NOMO-1 (cell line): ENCODE results near the gene CDK12.
A peak's percentile ranks its signal among the peaks of the same experiment; 100 is the strongest.
"Not testable (repeated sequence)": the region's sequence is repeated elsewhere in the genome, so short reads cannot be mapped to it uniquely, and the experiment has no call there.

Source experiments
- DNase-seq, 2 experiments: peaks; one replicate each; lab custom pipeline; 2025; ENCODE audit not compliant: unreplicated experiment in 2 of 2; lab: John Stamatoyannopoulos, UW

CDK12 gene

GRCh38 chr17:39487946-39488345 lies 26.7 kb downstream of the CDK12 start:
- no peak for DNase-seq

DNA sequence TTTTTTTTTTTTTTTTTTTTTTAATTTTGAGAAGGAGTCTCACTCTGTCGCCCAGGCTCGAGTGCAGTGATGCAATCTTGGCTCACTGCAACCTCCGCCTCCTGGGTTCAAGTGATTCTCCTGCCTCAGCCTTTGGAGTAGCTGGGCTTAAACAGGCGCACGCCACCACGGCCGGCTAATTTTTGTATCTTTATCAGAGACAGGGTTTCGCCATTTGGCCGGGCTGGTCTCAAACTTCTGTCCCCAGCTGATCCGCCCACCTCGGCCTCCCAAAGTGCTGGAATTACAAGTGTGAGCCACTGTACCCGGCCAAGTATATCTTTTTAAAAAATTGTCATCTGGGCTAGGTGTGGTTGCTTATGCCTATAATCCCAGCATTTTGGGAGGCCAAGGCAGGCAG lies 35.6 kb downstream of the CDK12 start:
- not testable (repeated sequence) for DNase-seq

DNA sequence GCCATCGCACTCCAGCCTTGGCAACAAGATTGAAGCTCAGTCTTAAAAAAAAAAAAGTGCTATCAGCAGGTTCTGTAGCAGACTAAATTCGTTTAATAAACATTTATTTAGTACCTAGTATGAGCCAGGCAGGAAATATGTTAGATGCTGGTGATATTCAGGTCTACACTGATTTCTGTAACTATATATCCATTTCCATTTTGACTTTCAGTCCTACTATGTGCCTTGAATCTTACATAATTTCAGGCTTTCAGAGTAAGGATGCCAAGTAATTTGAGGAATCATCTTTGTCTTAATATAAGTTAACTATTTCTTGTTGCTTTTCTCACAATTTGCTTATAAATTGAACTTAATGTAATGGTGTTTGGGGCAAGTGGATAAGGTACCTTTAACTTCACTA lies 46.2 kb downstream of the CDK12 start:
- no peak for DNase-seq

GRCh38 chr17:39508987-39509386 lies 47.7 kb downstream of the CDK12 start:
- no peak for DNase-seq

GRCh38 chr17:39513309-39513708 lies 52.0 kb downstream of the CDK12 start:
- DNase-seq, result no peak

DNA sequence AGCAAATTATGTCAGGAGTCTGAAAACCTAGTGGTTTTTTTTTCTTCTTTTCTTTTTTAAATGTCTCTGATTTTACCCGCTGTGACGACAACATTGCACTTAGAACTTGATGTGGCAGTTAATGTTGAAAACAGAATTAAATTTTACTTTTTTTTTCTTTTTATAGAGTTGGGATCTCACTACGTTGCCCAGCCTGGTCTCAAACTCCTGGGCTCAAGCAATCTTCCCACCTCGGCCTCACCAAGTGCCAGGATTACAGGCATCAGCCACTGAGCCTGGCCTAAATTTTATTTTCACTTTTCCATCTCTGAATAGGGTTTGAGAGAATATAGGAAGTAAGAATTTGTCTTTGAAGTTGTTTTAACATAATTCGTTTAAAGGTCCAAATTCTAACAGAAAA lies 52.6 kb downstream of the CDK12 start:
- no peak for DNase-seq

DNA sequence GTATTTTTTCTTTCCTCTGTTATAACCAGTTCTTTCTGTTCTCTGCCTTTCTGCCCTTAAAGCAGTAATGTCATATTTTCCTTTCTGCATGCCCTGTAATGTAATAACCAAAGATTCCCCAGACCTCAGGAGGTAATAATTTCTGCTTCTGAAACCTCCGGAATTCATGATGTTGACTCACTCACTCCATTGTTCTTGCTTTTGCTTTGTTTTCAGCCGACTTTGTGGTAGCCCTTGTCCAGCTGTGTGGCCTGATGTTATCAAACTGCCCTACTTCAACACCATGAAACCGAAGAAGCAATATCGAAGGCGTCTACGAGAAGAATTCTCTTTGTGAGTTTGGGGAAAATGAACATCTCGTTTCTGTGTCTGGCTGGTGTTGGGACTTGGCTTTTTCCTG lies 55.9 kb downstream of the CDK12 start:
- DNase-seq, result no peak

DNA sequence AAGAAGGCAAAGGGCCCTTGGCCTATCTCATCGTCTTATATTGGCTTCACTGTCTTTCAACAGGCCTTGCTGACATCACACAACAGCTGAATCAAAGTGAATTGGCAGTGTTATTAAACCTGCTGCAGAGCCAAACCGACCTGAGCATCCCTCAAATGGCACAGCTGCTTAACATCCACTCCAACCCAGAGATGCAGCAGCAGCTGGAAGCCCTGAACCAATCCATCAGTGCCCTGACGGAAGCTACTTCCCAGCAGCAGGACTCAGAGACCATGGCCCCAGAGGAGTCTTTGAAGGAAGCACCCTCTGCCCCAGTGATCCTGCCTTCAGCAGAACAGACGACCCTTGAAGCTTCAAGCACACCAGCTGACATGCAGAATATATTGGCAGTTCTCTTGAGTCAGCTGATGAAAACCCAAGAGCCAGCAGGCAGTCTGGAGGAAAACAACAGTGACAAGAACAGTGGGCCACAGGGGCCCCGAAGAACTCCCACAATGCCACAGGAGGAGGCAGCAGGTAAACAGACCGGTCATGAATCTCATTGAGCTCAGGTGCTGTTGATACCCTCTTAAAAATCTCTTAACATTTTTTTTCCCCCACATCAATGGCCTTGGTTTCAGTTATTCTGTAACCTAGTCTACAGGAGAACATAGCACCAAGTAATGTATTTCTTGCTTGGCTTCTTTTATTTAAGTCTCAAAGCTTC lies 64.7 kb downstream of the CDK12 start:
- no peak for DNase-seq

- DNase-seq, result peak in 1 of 2 experiments; percentile 27
These were observed 66.0 kb downstream of the CDK12 start for GRCh38 chr17:39527220-39527813.

GRCh38 chr17:39529455-39529854 lies 68.2 kb downstream of the CDK12 start:
- DNase-seq, result no peak

DNA sequence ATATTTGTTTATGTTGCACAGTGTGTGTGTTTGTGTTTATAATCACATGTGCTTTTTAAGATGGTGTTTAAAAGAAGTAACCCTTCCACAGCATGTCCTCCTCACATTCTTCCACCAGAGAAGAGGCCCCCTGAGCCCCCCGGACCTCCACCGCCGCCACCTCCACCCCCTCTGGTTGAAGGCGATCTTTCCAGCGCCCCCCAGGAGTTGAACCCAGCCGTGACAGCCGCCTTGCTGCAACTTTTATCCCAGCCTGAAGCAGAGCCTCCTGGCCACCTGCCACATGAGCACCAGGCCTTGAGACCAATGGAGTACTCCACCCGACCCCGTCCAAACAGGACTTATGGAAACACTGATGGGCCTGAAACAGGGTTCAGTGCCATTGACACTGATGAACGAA lies 69.2 kb downstream of the CDK12 start:
- DNase-seq, result no peak

DNA sequence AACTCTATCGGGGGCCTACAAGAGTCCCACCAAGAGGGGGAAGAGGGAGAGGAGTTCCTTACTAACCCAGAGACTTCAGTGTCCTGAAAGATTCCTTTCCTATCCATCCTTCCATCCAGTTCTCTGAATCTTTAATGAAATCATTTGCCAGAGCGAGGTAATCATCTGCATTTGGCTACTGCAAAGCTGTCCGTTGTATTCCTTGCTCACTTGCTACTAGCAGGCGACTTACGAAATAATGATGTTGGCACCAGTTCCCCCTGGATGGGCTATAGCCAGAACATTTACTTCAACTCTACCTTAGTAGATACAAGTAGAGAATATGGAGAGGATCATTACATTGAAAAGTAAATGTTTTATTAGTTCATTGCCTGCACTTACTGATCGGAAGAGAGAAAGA lies 70.0 kb downstream of the CDK12 start:
- no peak for DNase-seq

- no peak for DNase-seq
These were observed 72.6 kb downstream of the CDK12 start for GRCh38 chr17:39533891-39534290.

DNA sequence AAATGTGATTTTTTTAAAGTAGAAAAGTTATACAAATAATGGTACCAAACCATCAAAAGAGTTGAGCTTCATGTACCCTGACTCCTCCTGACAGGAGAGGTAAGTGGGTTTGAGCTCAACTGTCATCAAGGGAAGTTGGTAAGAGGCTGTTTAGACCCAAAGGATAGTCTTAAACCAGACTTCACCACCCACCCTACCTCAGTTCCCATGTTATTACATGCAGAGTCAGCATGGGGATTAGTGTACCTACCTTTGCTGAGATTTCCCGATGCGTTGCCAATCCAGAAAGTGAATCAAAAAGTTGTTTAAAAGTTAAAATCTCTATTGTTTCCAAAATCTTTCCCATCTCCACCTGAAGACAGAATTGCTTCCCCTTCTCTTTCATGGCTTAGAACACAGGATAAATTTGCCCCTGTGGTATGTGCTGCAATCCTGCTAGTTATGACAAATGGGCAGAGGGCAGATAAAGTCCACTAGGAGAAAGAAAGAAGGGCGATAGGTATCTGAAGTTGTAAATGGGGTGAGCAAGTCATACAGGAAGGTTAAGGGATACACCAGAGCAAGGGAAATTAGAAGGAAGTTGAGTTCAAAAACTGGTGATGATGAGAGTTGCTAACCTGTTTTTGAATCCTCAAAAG lies 73.6 kb downstream of the CDK12 start:
- DNase-seq, result no peak

DNA sequence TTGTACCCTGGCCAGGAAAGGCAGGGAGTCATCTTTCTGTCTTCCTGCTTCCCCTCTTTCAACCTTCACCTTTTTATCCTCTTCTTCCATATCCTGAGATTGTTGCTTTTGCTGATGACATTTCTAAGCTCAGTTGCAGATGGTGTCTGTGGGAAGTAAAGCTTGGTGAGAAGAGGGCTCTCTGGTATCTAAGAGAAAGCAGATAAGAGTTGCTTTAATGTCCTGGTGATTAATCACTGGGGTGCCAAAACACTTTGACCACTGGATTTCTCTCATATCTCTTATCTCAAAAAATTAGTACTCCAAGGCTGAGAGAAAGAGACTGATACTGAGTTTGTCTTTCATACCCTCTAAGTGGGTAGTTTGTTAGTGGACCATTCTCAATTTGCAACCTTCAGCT lies 75.2 kb downstream of the CDK12 start:
- no peak for DNase-seq

DNA sequence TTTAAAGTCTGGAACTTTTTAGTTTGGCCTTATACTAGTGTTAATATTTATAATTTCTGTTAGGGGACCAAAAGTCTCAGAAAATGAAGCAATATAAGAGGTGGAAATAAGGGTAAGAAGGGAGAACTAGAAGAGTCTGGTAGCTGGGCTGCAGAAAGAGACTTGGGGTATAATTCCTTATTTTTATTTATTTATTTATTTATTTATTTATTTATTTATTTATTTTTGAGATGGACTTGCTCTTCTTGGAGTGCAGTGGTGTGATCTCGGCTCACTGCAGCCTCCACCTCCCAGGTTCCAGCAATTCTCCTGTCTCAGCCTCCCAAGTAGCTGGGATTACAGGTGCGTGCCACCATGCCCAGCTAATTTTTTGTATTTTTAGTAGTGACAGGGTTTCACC lies 76.1 kb downstream of the CDK12 start:
- DNase-seq, result not testable (repeated sequence)

- DNase-seq, result peak; percentile 78 to 96
These were observed 77.6 kb downstream of the CDK12 start for GRCh38 chr17:39538866-39539265.

GRCh38 chr17:39540611-39541010 lies 79.3 kb downstream of the CDK12 start:
- no peak for DNase-seq

- no peak for DNase-seq
These were observed 80.4 kb downstream of the CDK12 start for GRCh38 chr17:39541652-39542051.

GRCh38 chr17:39543176-39543575 lies 81.9 kb downstream of the CDK12 start:
- DNase-seq, result no peak

DNA sequence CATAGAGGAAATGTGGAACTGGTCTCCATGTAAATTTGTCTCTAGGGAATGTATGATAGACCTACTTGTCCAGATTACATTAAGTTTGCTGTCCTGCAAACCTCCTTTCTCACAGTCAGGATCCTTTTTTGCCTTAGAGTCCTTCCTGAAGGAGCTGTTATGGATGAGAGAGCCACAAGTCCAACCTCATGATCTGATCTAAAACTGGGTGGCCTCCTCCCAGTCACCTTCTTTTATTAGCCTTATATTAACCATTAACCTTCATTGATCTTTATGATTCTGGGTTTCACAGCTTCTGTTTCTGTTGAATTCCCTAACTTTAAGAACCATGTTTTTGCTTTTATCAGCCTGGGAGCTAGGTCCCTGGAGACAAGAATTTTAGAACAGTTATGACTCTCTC lies 82.4 kb downstream of the CDK12 start:
- no peak for DNase-seq

GRCh38 chr17:39544361-39544760 lies 83.1 kb downstream of the CDK12 start:
- not testable (repeated sequence) for DNase-seq
